Karpas-422 (cell line): Measurements from ENCODE around the gene MAGI2. TPM values are rescaled to one million over a fixed set of nuclear protein-coding genes. Genes with fewer than 3 reads are reported as not detected.
"Not testable (repeated sequence)": the region's sequence is repeated elsewhere in the genome, so short reads cannot be mapped to it uniquely, and the experiment has no call there.

Experiments
- DNase-seq: peaks from one replicate; pipeline ENCODE4 v3.0.0-alpha.2; 2015
- H2AFZ ChIP-seq: fragments of 200-600 bp; sonication (generic); 2 replicates; pipeline ENCODE4 v1.6.1; 2014; ENCODE audit warnings: antibody characterized with exemption, low read length, mixed read lengths
- H3K27ac ChIP-seq: fragments of 200-600 bp; sonication (generic); 2 replicates; pipeline ENCODE4 v1.5.1; 2014; ENCODE audit warnings: mild to moderate bottlenecking, low read length, moderate library complexity
- H3K27me3 ChIP-seq: fragments of 200-600 bp; sonication (generic); 2 replicates; pipeline ENCODE4 v1.6.1; 2014; ENCODE audit warnings: low read length, mixed read lengths
- H3K36me3 ChIP-seq: fragments of 200-600 bp; sonication (generic); 2 replicates; pipeline ENCODE4 v1.6.1; 2014; ENCODE audit warnings: low read length, mixed read lengths; ENCODE audit not compliant: insufficient read depth
- H3K4me1 ChIP-seq: fragments of 200-600 bp; sonication (generic); 2 replicates; pipeline ENCODE4 v1.6.1; 2014; ENCODE audit warnings: mild to moderate bottlenecking, low read length, mixed read lengths
- H3K4me2 ChIP-seq: fragments of 200-600 bp; sonication (generic); 2 replicates; pipeline ENCODE4 v1.6.1; 2014; ENCODE audit warnings: low read length, low read depth, mild to moderate bottlenecking; ENCODE audit not compliant: poor library complexity, severe bottlenecking
- H3K4me3 ChIP-seq: fragments of 200-600 bp; sonication (generic); 2 replicates; pipeline ENCODE4 v1.5.1; 2014; ENCODE audit warnings: mild to moderate bottlenecking, antibody characterized with exemption, low read length, mixed read lengths
- H3K79me2 ChIP-seq: fragments of 200-600 bp; sonication (generic); 2 replicates; pipeline ENCODE4 v1.6.1; 2014; ENCODE audit warnings: mild to moderate bottlenecking, low read length, mixed read lengths
- H3K9ac ChIP-seq: fragments of 200-600 bp; sonication (generic); 2 replicates; pipeline ENCODE4 v1.6.0; 2014; ENCODE audit warnings: low read length
- H3K9me2 ChIP-seq: fragments of 200-600 bp; sonication (generic), shearing (Covaris generic); replicated peaks from 2 replicates; pipeline ENCODE4 v1.6.0; 2014; ENCODE audit warnings: mild to moderate bottlenecking, low read length, moderate library complexity; ENCODE audit not compliant: insufficient read depth
- H3K9me3 ChIP-seq: fragments of 300-700, 200-600 bp; sonication (generic); 2 replicates; pipeline ENCODE4 v1.6.1; 2014; ENCODE audit warnings: low read length, mixed read lengths
- H4K20me1 ChIP-seq: fragments of 200-600 bp; sonication (generic); 2 replicates; pipeline ENCODE4 v1.6.1; 2014; ENCODE audit warnings: mild to moderate bottlenecking, antibody characterized with exemption, low read length, low read depth; ENCODE audit not compliant: insufficient read depth
- total RNA-seq: library from RNA; depleted of rRNA; stranded (reverse); fragments of >200 nt; shearing (Covaris generic); gene quantifications from 2 replicates; pipeline ENCODE4 v1.2.3, GENCODE V29; 2014; ENCODE audit warnings: low replicate concordance

The MAGI2 gene
- total RNA-seq, 1 experiment from 2014 or later, result 0.93 TPM

- no peak overlapping the region for H3K4me3 ChIP-seq
- H3K4me1 ChIP-seq, result no peaks in the 10 kb centered on the region
- H3K9me2 ChIP-seq, result no peaks in the 10 kb centered on the region
- no peak overlapping the region for H2AFZ ChIP-seq
- H3K27me3 ChIP-seq, result no peaks in the 10 kb centered on the region
- H3K4me2 ChIP-seq, result no peak overlapping the region
- H3K27ac ChIP-seq, result no peak overlapping the region
- peaks cover 10% of the 10 kb centered on the region; the same call in 1 of the 2 replicates for H3K9me3 ChIP-seq
- no peaks in the 10 kb centered on the region for H4K20me1 ChIP-seq
- no peaks in the 10 kb centered on the region for H3K79me2 ChIP-seq
- no peak overlapping the region for H3K9ac ChIP-seq
- DNase-seq, result no peak
- no peaks in the 10 kb centered on the region for H3K36me3 ChIP-seq
Measured at GRCh38 chr7:78970440-78970916, 483.0 kb downstream of the MAGI2 start.

DNA sequence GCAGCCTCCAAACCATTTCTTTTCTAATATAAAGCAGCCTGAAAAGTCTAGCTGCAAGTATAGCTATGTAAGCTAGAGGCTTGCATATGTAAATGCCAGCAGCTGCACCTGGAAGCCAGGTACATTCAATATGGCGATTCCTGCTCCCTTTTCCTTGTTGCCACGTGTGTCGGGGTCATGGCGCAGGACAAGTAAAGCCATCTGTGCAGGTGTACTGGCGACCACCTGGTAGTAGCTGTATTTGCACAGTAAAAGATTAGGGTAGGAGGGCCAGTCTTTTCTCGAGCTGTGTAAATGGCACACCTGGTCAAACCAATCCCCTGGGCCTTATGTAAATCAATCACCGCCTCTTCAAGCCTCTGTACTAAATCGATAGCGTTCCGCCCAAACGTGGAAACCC is 484.5 kb downstream of the MAGI2 start:
- Histone ChIP-seq H3K4me3 (no peak overlapping the region), H3K9me2 (no peaks in the 10 kb centered on the region), H3K4me1 (no peaks in the 10 kb centered on the region), H3K27ac (no peak overlapping the region), H2AFZ (no peak overlapping the region), H3K79me2 (no peaks in the 10 kb centered on the region), H3K36me3 (no peaks in the 10 kb centered on the region), H4K20me1 (no peaks in the 10 kb centered on the region), H3K27me3 (no peaks in the 10 kb centered on the region), H3K9ac (no peak overlapping the region), H3K4me2 (no peak overlapping the region), H3K9me3 (peaks cover 3% of the 10 kb centered on the region; the same call in 1 of the 2 replicates)
- no peak for DNase-seq

DNA sequence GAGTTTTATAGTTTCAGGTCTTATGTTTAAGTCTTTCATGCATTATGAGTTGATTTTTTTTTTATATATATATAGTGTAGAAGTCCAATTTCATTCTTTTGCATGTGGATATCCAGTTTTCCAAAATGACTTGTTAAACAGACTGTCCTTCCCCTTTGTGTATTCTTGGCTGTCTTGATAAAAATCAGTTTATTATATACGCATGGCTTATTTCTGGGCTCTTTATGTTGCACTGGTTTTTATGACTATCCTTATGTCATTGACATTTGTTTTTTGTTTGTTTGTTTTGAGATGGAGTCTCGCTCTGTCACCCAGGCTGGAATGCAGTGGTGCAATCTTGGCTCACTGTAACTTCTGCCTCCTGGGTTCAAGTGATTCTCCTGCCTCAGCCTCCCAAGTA is 485.9 kb downstream of the MAGI2 start:
- H3K36me3 ChIP-seq, H3K9ac ChIP-seq, H3K27me3 ChIP-seq, DNase-seq, H3K4me1 ChIP-seq, H3K4me3 ChIP-seq, H3K9me3 ChIP-seq, H2AFZ ChIP-seq, H3K79me2 ChIP-seq, H3K4me2 ChIP-seq, H3K27ac ChIP-seq, H4K20me1 ChIP-seq, H3K9me2 ChIP-seq: not testable (repeated sequence)

DNA sequence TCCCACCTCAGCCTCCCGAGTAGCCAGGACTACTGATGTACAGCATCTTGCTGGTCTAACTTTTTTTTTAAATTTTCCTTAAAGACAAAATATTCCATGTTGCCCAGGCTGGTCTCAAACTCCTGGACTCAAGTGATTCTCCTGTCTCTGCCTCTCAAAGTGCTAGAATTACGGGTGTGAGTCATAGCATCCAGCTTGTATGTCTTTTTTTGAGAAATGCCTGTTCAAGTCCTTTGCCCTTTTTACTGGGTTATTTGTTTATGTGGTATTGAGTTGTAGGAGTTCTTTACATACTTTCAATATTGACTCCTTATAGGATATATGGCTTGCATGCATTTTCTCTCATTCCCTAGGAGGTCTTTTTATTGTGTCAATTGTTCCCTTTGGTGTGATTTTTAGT is 486.4 kb downstream of the MAGI2 start:
- Histone ChIP-seq H3K9ac (no peak overlapping the region), H3K4me1 (no peaks in the 10 kb centered on the region), H3K27me3 (no peaks in the 10 kb centered on the region), H3K27ac (no peak overlapping the region), H3K4me2 (no peak overlapping the region), H3K36me3 (no peaks in the 10 kb centered on the region), H3K9me3 (peaks cover 3% of the 10 kb centered on the region; the same call in 1 of the 2 replicates), H3K4me3 (no peak overlapping the region), H3K79me2 (no peaks in the 10 kb centered on the region), H2AFZ (no peak overlapping the region), H4K20me1 (no peaks in the 10 kb centered on the region), H3K9me2 (no peaks in the 10 kb centered on the region)
- DNase-seq, result no peak

DNA sequence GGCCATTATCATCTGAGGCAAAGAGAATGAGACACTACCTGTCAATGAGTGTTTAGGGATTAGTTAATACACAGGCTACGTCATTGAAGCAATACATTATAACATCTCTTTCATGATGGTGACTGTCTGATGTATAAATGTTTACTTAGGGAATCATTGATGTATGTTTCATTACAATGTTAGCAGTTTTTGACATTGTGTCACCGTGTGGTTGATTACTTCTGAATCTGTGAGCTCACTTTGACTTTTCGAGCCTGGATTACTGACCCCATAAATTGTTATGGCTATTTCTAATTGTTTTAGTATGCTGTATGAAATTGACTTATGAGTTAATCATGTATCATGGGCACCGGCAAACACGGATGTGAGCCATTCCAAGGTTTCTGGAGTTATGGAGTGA is 494.0 kb downstream of the MAGI2 start:
- Histone ChIP-seq H3K4me2 (no peak overlapping the region), H3K79me2 (no peaks in the 10 kb centered on the region), H3K4me1 (no peaks in the 10 kb centered on the region)

DNA sequence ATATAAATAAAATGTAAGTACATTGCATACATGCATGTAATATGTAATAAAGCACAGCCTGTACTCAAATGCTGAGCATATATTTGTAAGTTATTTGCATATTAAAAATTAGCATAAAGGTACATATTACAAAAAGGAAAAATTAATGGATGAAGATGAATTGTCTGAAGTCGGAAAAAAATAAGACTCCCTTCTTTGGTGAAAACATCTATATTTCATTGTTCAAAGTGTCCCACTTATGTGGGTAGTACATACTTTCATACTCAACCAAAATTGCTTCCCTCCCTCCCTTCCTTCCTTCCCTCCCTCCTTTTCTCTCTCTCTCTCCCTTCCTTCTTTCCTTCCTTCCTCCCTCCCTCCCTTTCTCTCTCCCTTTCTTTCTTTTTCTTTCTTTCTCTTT is 498.1 kb downstream of the MAGI2 start:
- no peaks in the 10 kb centered on the region; the same call in none of the 2 replicates for H3K9me3 ChIP-seq
- H4K20me1 ChIP-seq, result no peaks in the 10 kb centered on the region
- no peak overlapping the region for H3K4me2 ChIP-seq
- no peak overlapping the region for H3K4me3 ChIP-seq
- H3K36me3 ChIP-seq, result no peaks in the 10 kb centered on the region
- DNase-seq, result no peak
- H2AFZ ChIP-seq, result no peak overlapping the region
- no peaks in the 10 kb centered on the region for H3K27me3 ChIP-seq
- H3K4me1 ChIP-seq, result no peaks in the 10 kb centered on the region
- no peak overlapping the region for H3K27ac ChIP-seq
- no peak overlapping the region for H3K9ac ChIP-seq
- H3K79me2 ChIP-seq, result no peaks in the 10 kb centered on the region
- no peaks in the 10 kb centered on the region; the same call in 1 of the 2 replicates for H3K9me2 ChIP-seq

More for the DNA sequence above, 494.0 kb downstream of the MAGI2 start:
- no peak overlapping the region for H3K27ac ChIP-seq
- no peaks in the 10 kb centered on the region; the same call in 1 of the 2 replicates for H3K9me2 ChIP-seq
- H3K27me3 ChIP-seq, result no peaks in the 10 kb centered on the region
- DNase-seq, result no peak
- H3K4me3 ChIP-seq, result no peak overlapping the region
- H4K20me1 ChIP-seq, result no peaks in the 10 kb centered on the region
- no peak overlapping the region for H2AFZ ChIP-seq
- H3K9ac ChIP-seq, result no peak overlapping the region
- no peaks in the 10 kb centered on the region for H3K36me3 ChIP-seq
- H3K9me3 ChIP-seq, result no peaks in the 10 kb centered on the region; the same call in 1 of the 2 replicates

DNA sequence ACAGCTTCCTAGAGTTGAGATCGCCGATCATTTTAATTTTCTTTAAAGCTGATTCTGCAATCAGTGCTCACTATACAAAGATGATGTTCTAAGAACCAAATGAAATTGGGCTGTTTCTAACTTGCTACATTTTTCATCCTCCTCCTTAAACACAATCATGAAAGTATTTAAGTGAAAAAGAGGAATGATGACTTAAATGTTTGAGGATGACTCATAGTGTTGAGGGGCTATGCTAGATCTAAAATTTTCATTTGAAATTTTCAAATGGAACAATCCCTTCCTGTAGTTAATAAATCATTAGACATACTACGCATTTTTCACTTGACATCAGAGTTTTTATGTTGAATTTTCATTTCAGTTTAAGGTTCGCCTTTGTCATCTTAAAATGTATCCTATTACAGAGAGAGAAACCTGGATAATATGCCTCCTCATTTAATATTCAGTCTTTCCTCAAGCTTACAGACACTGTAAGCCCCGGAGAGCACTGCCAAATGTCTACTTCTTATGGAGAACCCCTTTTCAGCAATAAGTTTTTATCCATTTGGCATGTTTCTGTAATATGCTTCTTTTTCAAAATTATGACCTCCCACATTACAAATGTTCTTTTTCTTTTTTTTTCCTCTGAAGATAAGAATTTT is 499.6 kb downstream of the MAGI2 start:
- no peaks in the 10 kb centered on the region for H3K36me3 ChIP-seq
- no peak overlapping the region for H3K4me2 ChIP-seq
- H3K9ac ChIP-seq, result no peak overlapping the region
- no peaks in the 10 kb centered on the region for H3K27me3 ChIP-seq
- no peaks in the 10 kb centered on the region for H3K4me1 ChIP-seq
- H3K79me2 ChIP-seq, result no peaks in the 10 kb centered on the region
- no peaks in the 10 kb centered on the region for H4K20me1 ChIP-seq
- H3K4me3 ChIP-seq, result no peak overlapping the region
- H3K27ac ChIP-seq, result no peak overlapping the region
- peaks cover under 1% of the 10 kb centered on the region; the same call in 1 of the 2 replicates for H3K9me2 ChIP-seq
- no peaks in the 10 kb centered on the region; the same call in 1 of the 2 replicates for H3K9me3 ChIP-seq
- H2AFZ ChIP-seq, result no peak overlapping the region
- no peak for DNase-seq

GRCh38 chr7:78953090-78953489 is 500.4 kb downstream of the MAGI2 start:
- no peak overlapping the region for H3K27ac ChIP-seq
- no peaks in the 10 kb centered on the region for H3K79me2 ChIP-seq
- H4K20me1 ChIP-seq, result no peaks in the 10 kb centered on the region
- H2AFZ ChIP-seq, result no peak overlapping the region
- peaks cover 3% of the 10 kb centered on the region; the same call in 1 of the 2 replicates for H3K9me2 ChIP-seq
- no peaks in the 10 kb centered on the region; the same call in 1 of the 2 replicates for H3K9me3 ChIP-seq
- DNase-seq, result no peak
- H3K36me3 ChIP-seq, result no peaks in the 10 kb centered on the region
- H3K4me2 ChIP-seq, result no peak overlapping the region
- no peaks in the 10 kb centered on the region for H3K27me3 ChIP-seq
- H3K4me1 ChIP-seq, result no peaks in the 10 kb centered on the region
- H3K4me3 ChIP-seq, result no peak overlapping the region
- H3K9ac ChIP-seq, result no peak overlapping the region
